IMR-90 (cell line): Measurements from ENCODE around the gene ARHGEF7.

ENCODE experiments used
- BHLHE40 ChIP-seq: fragments of 150-350 bp; IDR thresholded peaks from 2 replicates; pipeline ENCODE4 v1.6.1; 2016; ENCODE audit warnings: mild to moderate bottlenecking, low read depth, low read length
- CHD1 ChIP-seq: IDR thresholded peaks from 2 replicates; pipeline ENCODE4 v1.6.1; 2012; ENCODE audit warnings: low read depth, low read length, improper control_type of control experiment
- CTCF ChIP-seq: conservative IDR thresholded peaks from 2 replicates; pipeline ENCODE4 v1.5.1; 2012; ENCODE audit warnings: mild to moderate bottlenecking, low read depth, low read length, improper control_type of control experiment
- FOS ChIP-seq: fragments of 150-350 bp; IDR thresholded peaks from 2 replicates; pipeline ENCODE4 v1.6.1; 2016; ENCODE audit warnings: low read depth, low read length
- MAFK ChIP-seq: IDR thresholded peaks from 2 replicates; pipeline ENCODE4 v1.6.1; 2012; ENCODE audit warnings: low read depth, low read length, improper control_type of control experiment
- MXI1 ChIP-seq: IDR thresholded peaks from 2 replicates; pipeline ENCODE4 v1.6.1; 2012; ENCODE audit warnings: low read depth, mild to moderate bottlenecking, low read length, moderate library complexity, borderline replicate concordance
- NFE2L2 ChIP-seq: fragments of 150-350 bp; IDR thresholded peaks from 2 replicates; pipeline ENCODE4 v1.6.1; 2016; ENCODE audit warnings: low read depth, mild to moderate bottlenecking, low read length
- POLR2A ChIP-seq: IDR thresholded peaks from 2 replicates; pipeline ENCODE4 v1.6.1; 2012; ENCODE audit warnings: mild to moderate bottlenecking, low read depth, low read length
- RAD21 ChIP-seq: IDR thresholded peaks from 2 replicates; pipeline ENCODE4 v1.6.1; 2012; ENCODE audit warnings: low read length, improper control_type of control experiment
- RFX5 ChIP-seq: IDR thresholded peaks from 2 replicates; pipeline ENCODE4 v1.8.0; 2012; ENCODE audit warnings: low read depth, mild to moderate bottlenecking, low read length, moderate library complexity
- SMC3 ChIP-seq: fragments of 150-350 bp; IDR thresholded peaks from 2 replicates; pipeline ENCODE4 v1.6.1; 2016; ENCODE audit warnings: low read depth, mild to moderate bottlenecking, antibody characterized with exemption, low read length, moderate library complexity
- USF2 ChIP-seq: fragments of 150-350 bp; IDR thresholded peaks from 2 replicates; pipeline ENCODE4 v1.6.1; 2017; ENCODE audit warnings: mild to moderate bottlenecking, antibody characterized with exemption, low read length, low read depth

GRCh38 chr13:111259058-111259457 is 143.9 kb downstream of the ARHGEF7 start:
- TF ChIP-seq CTCF: no peak
- TF ChIP-seq RFX5: no peak
- no peak for TF ChIP-seq RAD21
- no peak for TF ChIP-seq POLR2A
- TF ChIP-seq MAFK: no peak
- no peak for TF ChIP-seq BHLHE40
- no peak for TF ChIP-seq FOS
- TF ChIP-seq SMC3: no peak
- no peak for TF ChIP-seq CHD1
- no peak for TF ChIP-seq MXI1
- no peak for TF ChIP-seq USF2
- no peak for TF ChIP-seq NFE2L2
